NB4 (cell line): Measurements from ENCODE around the gene MS4A15.

ENCODE experiments used
- POLR2A ChIP-seq: IDR thresholded peaks from 2 replicates; pipeline ENCODE4 v1.6.1; 2011; ENCODE audit warnings: mild to moderate bottlenecking; ENCODE audit not compliant: insufficient read length; ENCODE audit errors: extremely low read depth
- TF ChIP-seq, protein P1 (sequence below): IDR thresholded peaks from one replicate; pipeline ENCODE4 v1.5.1; 2012; ENCODE audit warnings: low read depth, low read length

DNA sequence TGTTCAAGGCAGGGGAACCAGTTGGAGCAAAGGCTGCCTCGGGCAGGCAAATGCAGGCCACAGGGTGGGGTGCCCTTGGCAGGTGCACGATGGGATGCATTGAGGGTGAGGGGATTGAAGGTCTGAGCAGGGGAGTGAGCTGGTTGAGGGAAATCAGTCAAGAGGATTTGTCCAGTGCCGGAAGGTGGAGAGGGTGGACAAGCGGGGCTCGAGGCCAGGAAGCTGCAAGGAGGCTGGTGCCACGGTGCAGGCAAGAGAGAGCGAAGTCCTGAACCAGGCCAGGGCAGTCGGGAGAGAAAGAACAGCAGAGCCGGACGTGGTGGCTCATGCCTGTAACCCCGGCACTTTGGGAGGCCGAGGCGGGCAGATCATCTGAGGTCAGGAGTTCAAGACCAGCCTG is 18.1 kb downstream of the MS4A15 start:
- TF ChIP-seq, protein P1, sequence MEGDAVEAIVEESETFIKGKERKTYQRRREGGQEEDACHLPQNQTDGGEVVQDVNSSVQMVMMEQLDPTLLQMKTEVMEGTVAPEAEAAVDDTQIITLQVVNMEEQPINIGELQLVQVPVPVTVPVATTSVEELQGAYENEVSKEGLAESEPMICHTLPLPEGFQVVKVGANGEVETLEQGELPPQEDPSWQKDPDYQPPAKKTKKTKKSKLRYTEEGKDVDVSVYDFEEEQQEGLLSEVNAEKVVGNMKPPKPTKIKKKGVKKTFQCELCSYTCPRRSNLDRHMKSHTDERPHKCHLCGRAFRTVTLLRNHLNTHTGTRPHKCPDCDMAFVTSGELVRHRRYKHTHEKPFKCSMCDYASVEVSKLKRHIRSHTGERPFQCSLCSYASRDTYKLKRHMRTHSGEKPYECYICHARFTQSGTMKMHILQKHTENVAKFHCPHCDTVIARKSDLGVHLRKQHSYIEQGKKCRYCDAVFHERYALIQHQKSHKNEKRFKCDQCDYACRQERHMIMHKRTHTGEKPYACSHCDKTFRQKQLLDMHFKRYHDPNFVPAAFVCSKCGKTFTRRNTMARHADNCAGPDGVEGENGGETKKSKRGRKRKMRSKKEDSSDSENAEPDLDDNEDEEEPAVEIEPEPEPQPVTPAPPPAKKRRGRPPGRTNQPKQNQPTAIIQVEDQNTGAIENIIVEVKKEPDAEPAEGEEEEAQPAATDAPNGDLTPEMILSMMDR = no peak
- TF ChIP-seq POLR2A = no peak
